ENCODE data around the gene DISP2.

DISP2 gene

GRCh38 chr15:40392986-40393948 lies 35.2 kb downstream of the DISP2 start:
- DNase-seq: no peak

GRCh38 chr15:40397688-40398412 lies 39.8 kb downstream of the DISP2 start:
- no peak for DNase-seq

- no peak for DNase-seq
Measured at GRCh38 chr15:40398413-40398873, 40.4 kb downstream of the DISP2 start.

GRCh38 chr15:40399370-40399769 lies 41.4 kb downstream of the DISP2 start:
- DNase-seq: no peak

GRCh38 chr15:40405501-40406381 lies 47.7 kb downstream of the DISP2 start, which contains the start of gene IVD:
Gene IVD (plus strand): TSS chr15:40405795. CDS start chr15:40405828, 33 bp downstream.
- peak; percentile 92 for DNase-seq

GRCh38 chr15:40407330-40407990 lies 49.4 kb downstream of the DISP2 start:
- no peak for DNase-seq

- DNase-seq: no peak
Measured at GRCh38 chr15:40409366-40409765, 51.3 kb downstream of the DISP2 start.

GRCh38 chr15:40410476-40410875 lies 52.5 kb downstream of the DISP2 start:
- DNase-seq: no peak

GRCh38 chr15:40412095-40412759 lies 54.2 kb downstream of the DISP2 start:
- no peak for DNase-seq

- no peak for DNase-seq
Measured at GRCh38 chr15:40413036-40413435, 55.0 kb downstream of the DISP2 start.

GRCh38 chr15:40414816-40415215 lies 56.8 kb downstream of the DISP2 start:
- no peak for DNase-seq

- DNase-seq: no peak
Measured at GRCh38 chr15:40415226-40415625, 57.2 kb downstream of the DISP2 start.

- DNase-seq: no peak
Measured at GRCh38 chr15:40416056-40416455, 58.0 kb downstream of the DISP2 start.

GRCh38 chr15:40418126-40418525 lies 60.1 kb downstream of the DISP2 start:
- DNase-seq: no peak

- no peak for DNase-seq
Measured at GRCh38 chr15:40420071-40420713, 62.2 kb downstream of the DISP2 start.

GRCh38 chr15:40420793-40421192 lies 62.8 kb downstream of the DISP2 start:
- no peak for DNase-seq

GRCh38 chr15:40421246-40422157 lies 63.5 kb downstream of the DISP2 start:
- no peak for DNase-seq

- DNase-seq: no peak
Measured at GRCh38 chr15:40424483-40425115, 66.6 kb downstream of the DISP2 start.

- DNase-seq: no peak
Measured at GRCh38 chr15:40425681-40426080, 67.7 kb downstream of the DISP2 start.

All from NCI-H1048 (cell line).